GM18505 (cell line): Measurements from ENCODE around the gene ARNT2.

ENCODE experiments used
- ATAC-seq: cut with Tn5 transposase; IDR thresholded peaks from one replicate; pipeline ENCODE4 v1.9.1; 2021; ENCODE audit not compliant: unreplicated experiment
- POLR2A ChIP-seq: IDR thresholded peaks from 4 replicates; pipeline ENCODE4 v1.6.1; 2011; ENCODE audit warnings: borderline replicate concordance; ENCODE audit not compliant: insufficient read depth, insufficient read length; ENCODE audit errors: extremely low read depth

Gene ARNT2

GRCh38 chr15:80395616-80396015 is 8.6 kb upstream of the ARNT2 start:
- no peak for TF ChIP-seq POLR2A
- ATAC-seq = no peak

DNA sequence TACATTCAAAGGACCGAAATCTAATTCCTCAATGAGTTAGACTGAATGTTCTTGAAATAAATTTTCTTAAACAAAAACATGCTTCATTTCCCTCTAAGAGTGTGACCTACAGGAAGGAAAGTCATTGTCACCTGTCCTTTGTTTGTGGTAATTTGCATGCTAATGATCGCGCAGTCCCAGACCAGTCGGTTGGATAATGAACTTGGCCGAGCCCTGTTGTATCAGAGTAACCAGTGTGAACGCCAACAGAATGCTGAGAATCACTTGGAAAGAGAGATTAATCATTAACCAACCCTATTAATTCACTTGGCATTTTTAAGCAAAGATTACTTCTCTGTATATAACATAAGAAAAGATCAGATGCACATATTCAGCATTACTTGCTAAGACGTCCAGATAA is 8.1 kb upstream of the ARNT2 start:
- no peak for ATAC-seq
- TF ChIP-seq POLR2A = no peak

- no peak for TF ChIP-seq POLR2A
- ATAC-seq = no peak
Measured at GRCh38 chr15:80399508-80399907, 4.7 kb upstream of the ARNT2 start.

- TF ChIP-seq POLR2A = no peak
- no peak for ATAC-seq
Measured at GRCh38 chr15:80401456-80401855, 2.7 kb upstream of the ARNT2 start.

DNA sequence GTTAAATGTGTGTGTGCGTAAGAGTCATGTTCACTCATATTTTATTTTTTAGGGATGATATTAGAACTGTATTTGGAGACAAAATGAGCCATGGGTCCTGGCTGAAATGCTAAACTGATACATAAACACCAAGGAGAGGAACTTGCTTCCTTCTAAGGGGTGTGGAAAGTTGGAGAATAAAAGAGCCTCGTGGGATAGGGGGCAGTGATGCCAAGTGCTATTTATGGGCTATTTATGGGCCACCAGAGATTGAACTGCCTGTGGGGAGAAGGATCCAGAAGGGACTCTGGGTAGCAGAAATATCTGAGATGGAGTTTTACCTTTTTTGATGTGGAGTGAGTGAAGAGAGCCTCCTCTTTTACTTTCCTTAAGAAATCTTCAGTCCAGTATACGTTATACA is 1.8 kb upstream of the ARNT2 start:
- TF ChIP-seq POLR2A = no peak
- ATAC-seq = no peak

DNA sequence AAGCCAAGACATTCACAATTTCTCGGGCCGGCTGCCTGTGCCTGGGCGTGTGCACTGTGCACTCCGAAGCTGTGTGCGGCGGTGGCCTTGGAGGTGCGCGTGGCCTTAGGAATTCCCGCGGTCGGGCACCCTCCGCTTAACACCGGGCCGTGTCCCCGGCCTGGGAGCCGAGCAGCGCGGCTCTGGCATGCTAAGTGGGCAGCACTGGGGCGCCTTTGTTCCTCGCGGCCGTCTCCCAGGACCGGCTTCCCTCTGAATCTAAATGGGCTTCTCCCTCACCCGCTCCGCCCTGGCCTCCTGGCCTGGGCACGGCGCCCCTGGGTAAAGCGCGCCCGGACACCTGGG is 498 bp upstream of the ARNT2 start:
- TF ChIP-seq POLR2A = no peak
- no peak for ATAC-seq

DNA sequence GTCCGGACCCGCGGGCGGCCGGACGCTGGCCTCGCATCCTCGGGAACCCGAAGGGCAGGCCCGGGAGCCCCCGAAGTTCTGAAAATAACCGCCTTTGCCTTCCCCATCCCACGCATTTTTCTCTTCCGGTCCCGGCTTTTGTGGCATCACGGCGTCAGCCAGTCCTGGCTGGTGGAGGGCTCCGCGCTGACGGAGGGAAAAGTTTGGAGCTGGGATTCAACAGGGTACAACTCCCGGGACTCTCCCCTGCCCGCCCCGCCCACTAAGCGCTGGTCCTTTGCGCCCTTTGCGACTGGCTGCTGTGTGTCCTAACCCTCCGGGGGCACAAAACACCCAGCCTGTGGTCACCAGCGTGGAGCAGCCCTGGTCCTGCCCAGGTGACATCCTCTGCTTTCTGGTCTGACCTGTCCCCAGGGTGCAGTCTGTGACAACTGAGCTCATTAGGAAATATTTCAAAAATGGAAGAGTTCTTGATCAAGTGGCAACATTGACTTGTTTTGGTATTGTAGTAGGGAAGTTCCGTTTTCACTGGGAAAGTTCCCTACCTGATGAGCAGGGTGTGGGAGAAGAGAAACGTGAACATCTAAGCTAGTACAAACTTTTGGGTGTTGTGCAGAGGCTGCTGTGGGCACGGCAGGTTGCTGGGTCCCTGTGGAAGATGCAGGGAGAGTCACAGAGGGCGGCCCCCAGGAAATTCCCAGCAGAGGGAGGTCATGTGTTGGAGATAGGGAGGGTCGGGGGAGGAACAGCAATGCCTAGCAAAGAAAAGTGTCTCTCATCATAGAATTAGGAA is 775 bp downstream of the ARNT2 start:
- TF ChIP-seq POLR2A = no peak
- ATAC-seq = no peak

DNA sequence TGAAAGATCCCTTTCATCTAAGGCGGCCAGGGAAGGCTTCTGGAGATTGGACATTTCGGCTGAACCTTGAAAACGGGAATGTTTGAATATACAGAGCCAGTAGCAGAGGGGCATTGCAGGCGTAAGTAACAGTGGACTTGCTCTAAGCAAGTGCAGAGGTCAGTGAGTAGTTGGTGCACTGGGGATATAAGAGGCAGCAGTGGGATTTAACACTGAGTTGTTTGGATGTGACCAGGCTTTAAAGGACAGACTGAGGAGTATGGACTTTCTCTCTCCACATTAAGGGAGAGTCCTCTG is 1.3 kb downstream of the ARNT2 start:
- no peak for TF ChIP-seq POLR2A
- no peak for ATAC-seq

- ATAC-seq = no peak
- no peak for TF ChIP-seq POLR2A
Measured at GRCh38 chr15:80405970-80406369, 1.8 kb downstream of the ARNT2 start.

- ATAC-seq = no peak
- no peak for TF ChIP-seq POLR2A
Measured at GRCh38 chr15:80411788-80412288, 7.7 kb downstream of the ARNT2 start.

DNA sequence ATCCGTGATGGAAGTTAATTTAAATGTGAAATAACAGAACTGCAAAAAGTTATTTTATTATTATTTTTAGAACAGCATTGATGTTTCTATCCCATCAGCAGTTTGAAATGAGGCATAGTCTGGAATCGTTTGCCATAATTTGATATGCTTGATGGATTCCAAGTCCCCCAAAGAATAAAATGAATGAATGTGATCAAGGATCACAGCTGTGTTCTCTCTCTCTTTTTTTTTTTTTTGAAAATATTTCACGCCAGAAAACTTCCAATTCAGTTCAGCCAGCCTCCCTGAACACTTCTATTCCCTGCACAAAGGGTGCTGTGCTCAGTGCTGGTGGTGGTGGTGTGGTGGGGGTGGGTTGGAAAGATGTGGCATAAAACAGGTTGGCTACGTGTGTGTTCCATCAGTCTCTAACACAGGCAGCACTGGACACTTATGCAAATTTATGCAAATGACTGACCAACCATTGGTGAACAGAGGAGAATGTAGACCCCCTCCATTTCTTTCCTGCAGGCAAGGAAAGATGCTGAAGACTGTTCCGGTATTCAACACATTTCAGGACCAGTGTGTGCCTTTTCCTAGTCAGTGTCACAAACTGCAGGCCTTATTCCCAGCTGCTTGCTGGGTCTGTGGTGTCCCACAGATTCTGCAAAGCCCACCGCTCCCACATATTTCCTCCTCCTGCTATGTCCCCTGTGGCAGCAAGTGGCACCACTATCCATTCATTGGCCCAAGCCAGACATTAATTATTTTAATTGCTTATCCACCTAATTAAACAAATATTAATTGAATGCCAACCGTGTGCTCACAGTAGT is 10.6 kb downstream of the ARNT2 start:
- ATAC-seq = no peak
- TF ChIP-seq POLR2A = no peak

- TF ChIP-seq POLR2A = no peak
- ATAC-seq = no peak
Measured at GRCh38 chr15:80415358-80415670, 11.1 kb downstream of the ARNT2 start.

DNA sequence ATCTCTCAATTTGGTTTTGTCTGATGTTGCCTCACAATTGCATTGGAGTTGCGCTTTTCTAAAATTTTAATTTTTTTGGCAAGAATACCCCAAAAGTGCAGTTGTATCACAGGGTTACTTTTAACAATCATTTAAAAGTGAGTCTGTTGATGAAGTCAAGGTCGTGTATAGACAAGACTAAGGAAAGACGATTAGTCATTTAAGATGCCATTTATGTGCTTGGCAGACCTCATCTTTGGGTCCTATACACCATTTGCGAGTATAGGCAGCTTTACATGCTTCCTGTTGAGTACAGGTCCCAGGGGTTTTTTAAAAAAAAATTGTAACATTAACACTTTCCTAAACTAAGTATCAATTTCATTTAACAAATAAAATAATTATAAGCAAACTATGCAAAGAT is 12.5 kb downstream of the ARNT2 start:
- TF ChIP-seq POLR2A = no peak
- ATAC-seq = no peak

GRCh38 chr15:80418892-80419537 is 14.8 kb downstream of the ARNT2 start:
- no peak for ATAC-seq
- TF ChIP-seq POLR2A = no peak
